Right lobe of liver (tissue), 6 donors: ENCODE results near the gene SPECC1L. TPM values are rescaled to one million over a fixed set of nuclear protein-coding genes. Genes with fewer than 3 reads are reported as not detected.

Experiments used
- ATAC-seq, 4 donors: fragments of 200-7000 bp; cut with Tn5 transposase; one replicate each; pipeline ENCODE4 v1.9.1; 2020; ENCODE audit warnings: mild to moderate bottlenecking in 4 of 4, moderate library complexity in 4 of 4
- DNase-seq, 3 donors: peaks; one replicate each; pipeline ENCODE4 v3.0.0-alpha.2; 2020
- H3K27ac ChIP-seq, 3 donors: fragments of 200-600 bp; one replicate each; pipeline ENCODE4 v1.8.0; 2022
- H3K27me3 ChIP-seq, 2 donors: fragments of 200-600 bp; one replicate each; pipeline ENCODE4 v1.8.0; 2022
- H3K36me3 ChIP-seq, 4 donors: fragments of 200-600 bp; sonication (generic) in 1 of 4; one replicate each; pipeline versions ENCODE4 v1.5.1 to v1.8.0; 2017 to 2022; ENCODE audit warnings: control low read depth in 1 of 4
- H3K4me1 ChIP-seq, 4 donors: fragments of 200-600 bp; sonication (generic) in 1 of 4; one replicate each; pipeline versions ENCODE4 v1.5.1 to v1.8.0; 2017 to 2022; ENCODE audit warnings: control low read depth in 1 of 4
- H3K4me3 ChIP-seq, 3 donors: fragments of 200-600 bp; one replicate each; pipeline ENCODE4 v1.8.0; 2022
- H3K9me3 ChIP-seq, 4 donors: fragments of 200-600 bp; sonication (generic) in 1 of 4; one replicate each; pipeline versions ENCODE4 v1.5.1 to v1.8.0; 2017 to 2022; ENCODE audit warnings: control low read depth in 1 of 4
- CTCF ChIP-seq, 4 donors: fragments of 200-600 bp in 3 of 4; fragments of 450-650 bp in 1 of 4; IDR thresholded peaks; one replicate each; pipeline versions ENCODE4 v1.5.1 to v1.8.0; 2016 to 2022; ENCODE audit warnings: antibody characterized with exemption in 4 of 4, mild to moderate bottlenecking in 2 of 4
- POLR2A ChIP-seq: fragments of 450-650 bp; IDR thresholded peaks from one replicate; pipeline ENCODE4 v1.6.1; 2017; ENCODE audit warnings: antibody characterized with exemption, mild to moderate bottlenecking
- WGBS: methylation state at CpG from one replicate; pipeline ENCODE4 v1.1.6; 2018; ENCODE audit warnings: low coverage, low lambda C conversion rate; ENCODE audit not compliant: insufficient coverage; ENCODE audit errors: missing lambda C conversion rate; 5-methylcytosine and 5-hydroxymethylcytosine counted together
- intact Hi-C, 2 donors: fragments of 100-400 bp; cut with DNase I; formaldehyde crosslinking; loops; one replicate each; pipeline versions ENCODE4 v1.11.2 to v1.14.1; 2022
- total RNA-seq, 6 experiments: library from RNA; depleted of rRNA in 2 of 6; stranded (reverse); fragments of >200 nt in 2 of 6; fragmentation: NEBNext Ultra II Directional in 3 of 6; extraction: Animal tissue kit (Norgen Biotek cat#: 25700) in 3 of 6; gene quantifications; one replicate each; pipeline versions ENCODE4 v1.1.0 to v1.2.4, GENCODE V29; 2016 to 2023
- donor health status: DM: no; HTN: yes; CAD: no.
- donor health status: DM: no; HTN: no; CAD: no.
- donor health status: DM: no; HTN: no; CAD: no.
- donor health status: DM: no; HTN: yes; CAD: no.
- donor health status: DM: no; HTN: yes; CAD: no.

SPECC1L gene
- total RNA-seq, 6 experiments from 2014 or later: 16.3 to 26.4 (median 24.2) TPM

- peak in 1 of 3 donors; percentile 78 for DNase-seq
- Histone ChIP-seq H3K36me3 (peaks cover 0 to 5% (median 2%) of the 10 kb centered on the region in 4 donors), H3K4me1 (peaks cover 0 to 3% (median 0%) of the 10 kb centered on the region in 4 donors), H3K27ac (peak overlapping the region in 2 of 3 donors; percentile 44 to 58), H3K9me3 (no peaks in the 10 kb centered on the region), H3K4me3 (no peak overlapping the region), H3K27me3 (no peaks in the 10 kb centered on the region)
- intact Hi-C loops: no loop called here
- ATAC-seq: peak; percentile 57 to 82 (median 62)
- 31% methylated on average over 2 of the region's 3 CpGs for WGBS
- TF ChIP-seq CTCF (IDR thresholded peaks at IDR 0.05) (no peak), POLR2A (no peak)
Observed at GRCh38 chr22:24402460-24403192, 132.0 kb downstream of the SPECC1L start.

DNA sequence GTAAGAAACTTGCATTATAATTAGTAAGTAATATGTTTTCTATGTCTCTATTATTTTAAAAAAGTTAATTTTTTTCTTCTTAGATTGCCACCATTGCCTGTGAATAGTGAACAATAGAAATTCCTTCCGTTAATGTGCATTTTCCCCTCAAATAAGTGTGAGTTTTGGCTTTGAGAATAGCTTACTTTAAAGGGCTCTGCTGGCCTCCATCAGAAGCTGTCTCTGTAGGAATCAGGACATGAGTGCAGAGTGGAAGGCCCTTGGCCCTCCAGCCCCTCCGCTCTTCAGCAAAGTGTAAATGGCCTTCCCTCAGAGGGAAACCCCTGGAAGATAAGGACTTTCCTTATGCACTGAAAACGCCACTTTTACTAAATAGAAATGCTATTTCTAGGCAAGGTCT, 132.7 kb downstream of the SPECC1L start:
- DNase-seq (no peak), ATAC-seq (no peak)
- no peaks in the 10 kb centered on the region for H3K27me3 ChIP-seq
- TF ChIP-seq POLR2A: no peak
- no peak for TF ChIP-seq CTCF (IDR thresholded peaks at IDR 0.05)
- WGBS: 76% methylated on average over 3 of the region's 3 CpGs
- no peak overlapping the region for H3K4me3 ChIP-seq
- no peaks in the 10 kb centered on the region for H3K9me3 ChIP-seq
- intact Hi-C loops: no loop called here
- H3K4me1 ChIP-seq: peaks cover 0 to 3% (median 0%) of the 10 kb centered on the region in 4 donors
- peak overlapping the region in 1 of 3 donors; percentile 58 for H3K27ac ChIP-seq
- H3K36me3 ChIP-seq: peaks cover 0 to 5% (median 2%) of the 10 kb centered on the region in 4 donors

- peaks cover 0 to 5% (median 2%) of the 10 kb centered on the region in 4 donors for H3K36me3 ChIP-seq
- no CpG with 5 or more reads among the region's 9 CpGs for WGBS
- H3K4me1 ChIP-seq: peaks cover 0 to 3% (median 0%) of the 10 kb centered on the region in 4 donors
- H3K27me3 ChIP-seq: no peaks in the 10 kb centered on the region
- DNase-seq: peak in 1 of 3 donors; percentile 15
- H3K27ac ChIP-seq: no peak overlapping the region
- H3K4me3 ChIP-seq: no peak overlapping the region
- intact Hi-C loops: no loop called here
- H3K9me3 ChIP-seq: no peaks in the 10 kb centered on the region
- ATAC-seq: no peak
- TF ChIP-seq CTCF (IDR thresholded peaks at IDR 0.05): no peak
- TF ChIP-seq POLR2A: no peak
Observed at GRCh38 chr22:24404561-24405275, 134.1 kb downstream of the SPECC1L start.

GRCh38 chr22:24405631-24406321, 135.1 kb downstream of the SPECC1L start:
- Histone ChIP-seq H3K4me1 (peaks cover 0 to 3% (median 0%) of the 10 kb centered on the region in 4 donors), H3K36me3 (peaks cover 0 to 5% (median 2%) of the 10 kb centered on the region in 4 donors), H3K27ac (peak overlapping the region in 1 of 3 donors; percentile 17), H3K27me3 (no peaks in the 10 kb centered on the region), H3K4me3 (no peak overlapping the region), H3K9me3 (no peaks in the 10 kb centered on the region)
- 93% methylated on average over 5 of the region's 12 CpGs for WGBS
- DNase-seq (peak in 1 of 3 donors; percentile 17), ATAC-seq (no peak)
- intact Hi-C loops: no loop called here
- TF ChIP-seq POLR2A (no peak), CTCF (IDR thresholded peaks at IDR 0.05) (no peak)
